ENCODE data around the gene MRPL46. TPM values are rescaled to one million over a fixed set of nuclear protein-coding genes. Genes with fewer than 3 reads are reported as not detected.

The MRPL46 gene
- total RNA-seq, 1 experiment from 2014 or later, result 33.9 TPM

DNA sequence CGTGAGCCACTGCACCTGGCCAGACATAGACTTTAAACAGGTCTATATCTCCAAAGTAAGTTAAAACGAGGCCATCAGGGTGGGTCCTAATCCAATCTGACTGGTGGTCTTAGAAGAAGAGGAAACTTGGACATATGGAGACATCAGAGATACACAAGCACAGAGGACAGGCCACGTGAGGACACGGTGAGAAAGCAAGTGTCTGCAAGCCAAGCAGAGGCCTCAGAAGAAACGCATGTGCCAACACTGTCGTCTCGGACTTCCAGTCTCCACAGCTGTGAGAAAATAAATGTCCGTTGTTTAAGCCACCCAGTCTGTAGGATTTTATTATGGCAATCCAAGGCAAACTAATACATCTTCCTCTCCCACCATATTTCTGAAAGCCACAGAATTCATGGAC, 43.9 kb downstream of the MRPL46 start:
- no peak overlapping the region for H3K27ac ChIP-seq
- H3K4me3 ChIP-seq, result no peak overlapping the region
- no peaks in the 10 kb centered on the region for H3K4me1 ChIP-seq (replicated peaks)
- no peak for DNase-seq (ENCODE audit: low read depth in 1 of 2, low spot score in 2 of 2)
- H3K27me3 ChIP-seq (replicated peaks), result 0 out of 2 replicates have a peak, but pooled peaks cover 4% of the 10 kb centered on the region
- H3K9me3 ChIP-seq (replicated peaks), result no peaks in the 10 kb centered on the region; the same call in 1 of the 2 replicates
- no peaks in the 10 kb centered on the region for H3K36me3 ChIP-seq

DNA sequence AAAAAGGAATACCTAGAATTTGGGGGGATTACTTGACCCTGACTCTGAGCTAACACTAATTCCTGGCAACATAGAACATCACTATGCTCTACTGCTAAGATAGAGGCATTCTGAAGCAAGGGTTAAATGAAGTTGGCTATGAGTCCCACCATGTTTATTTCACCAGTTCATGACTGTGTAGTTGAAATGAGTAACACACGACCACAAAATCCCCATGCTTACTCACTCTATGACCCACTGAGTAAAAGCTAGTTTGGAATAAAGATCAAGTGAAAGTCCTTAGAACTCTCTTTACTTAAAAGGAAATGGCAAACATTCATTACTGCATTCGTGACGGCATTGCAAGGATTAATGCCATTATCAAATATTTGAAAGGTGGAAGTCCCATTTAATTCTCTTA, 47.4 kb downstream of the MRPL46 start:
- Histone ChIP-seq H3K27me3 (replicated peaks) (no peaks in the 10 kb centered on the region), H3K4me1 (replicated peaks) (no peaks in the 10 kb centered on the region), H3K36me3 (no peaks in the 10 kb centered on the region), H3K4me3 (no peak overlapping the region), H3K9me3 (replicated peaks) (no peaks in the 10 kb centered on the region), H3K27ac (no peak overlapping the region)
- DNase-seq (ENCODE audit: low read depth in 1 of 2, low spot score in 2 of 2), result no peak

Other genes starting within 250 kb of the MRPL46 start
- 0.09 TPM in 1 of 2 replicates, not detected in the other for gene NTRK3, start 210.6 kb downstream of the MRPL46 start, total RNA-seq (2014; rRNA removed; shearing (Covaris generic))
- gene MRPS11, start 320 bp upstream of the MRPL46 start, total RNA-seq (2014; rRNA removed; shearing (Covaris generic)), result 58.2 and 65.3 TPM in 2 replicates
- gene DET1, start 79.3 kb upstream of the MRPL46 start, total RNA-seq (2014; rRNA removed; shearing (Covaris generic)), result 4.2 and 5.5 TPM in 2 replicates
- gene AEN, start 154.0 kb upstream of the MRPL46 start, total RNA-seq (2014; rRNA removed; shearing (Covaris generic)), result 31.1 and 56.2 TPM in 2 replicates
- 0.50 and 1.2 TPM in 2 replicates for gene ISG20, start 171.6 kb upstream of the MRPL46 start, total RNA-seq (2014; rRNA removed; shearing (Covaris generic))